ENCODE data around the gene HS3ST4. TPM values are rescaled to one million over a fixed set of nuclear protein-coding genes. Genes with fewer than 3 reads are reported as not detected.

The HS3ST4 gene
- polyA plus RNA-seq, 1 donor (not counting 4 experiments of a cell fraction or from before 2014, with no cell fraction given) = not detected

- FAIRE-seq = no peak
- no peak for DNase-seq (ENCODE audit: low read depth, low spot score)
- H3K4me3 ChIP-seq (ENCODE audit: control insufficient read depth in 2 of 3, extremely low read depth in 1 of 3, insufficient read depth in 2 of 3, low read depth in 1 of 3, low read length in 3 of 3) = no peak overlapping the region
- H3K9me1 ChIP-seq (ENCODE audit: control insufficient read depth, extremely low read depth, insufficient read depth, low read length) = no peaks in the 10 kb centered on the region
- H3K4me2 ChIP-seq (ENCODE audit: control insufficient read depth, extremely low read depth, insufficient read depth, low read depth, low read length) = no peak overlapping the region
- H3K9ac ChIP-seq (ENCODE audit: control insufficient read depth, extremely low read depth, insufficient read depth, low read length) = no peak overlapping the region
- dilution Hi-C loops (cut with MboI; ENCODE audit: extremely low pct_ligation_motif_present, low sequenced_read_pairs) = no loop called here
- no peaks in the 10 kb centered on the region for H3K4me1 ChIP-seq (ENCODE audit: control insufficient read depth, extremely low read depth, insufficient read depth, low read length)
- H3K36me3 ChIP-seq (ENCODE audit: control insufficient read depth in 2 of 2, extremely low read depth in 1 of 2, insufficient read depth in 2 of 2, low read length in 2 of 2) = no peaks in the 10 kb centered on the region
- H3K9me3 ChIP-seq (ENCODE audit: control insufficient read depth, low read depth, low read length) = no peaks in the 10 kb centered on the region
- no peaks in the 10 kb centered on the region for H3K27me3 ChIP-seq (ENCODE audit: control insufficient read depth, extremely low read depth, insufficient read depth, low read length)
- TF ChIP-seq CTCF (optimal IDR thresholded peaks at IDR 0.05 in 1 of 3, IDR thresholded peaks at IDR 0.05 in 1 of 3, conservative IDR thresholded peaks at IDR 0.05 in 1 of 3; ENCODE audit: extremely low read depth in 1 of 3, insufficient read depth in 2 of 3, low read length in 3 of 3) (peak; percentile 50 to 62 (median 62)), EZH2 (IDR thresholded peaks at IDR 0.05; ENCODE audit: low read length) (no peak)
- H4K20me1 ChIP-seq (ENCODE audit: control insufficient read depth, extremely low read depth, insufficient read depth, low read length) = no peaks in the 10 kb centered on the region
- no peak overlapping the region for H3K27ac ChIP-seq (ENCODE audit: control insufficient read depth, insufficient read depth, low read length)
- no peak overlapping the region for H2AFZ ChIP-seq (ENCODE audit: control insufficient read depth, low read length)
- H3K79me2 ChIP-seq (ENCODE audit: control insufficient read depth, insufficient read depth, low read length) = no peaks in the 10 kb centered on the region
Measured at GRCh38 chr16:25838724-25839186, 147.0 kb downstream of the HS3ST4 start.

- dilution Hi-C loops (cut with MboI; ENCODE audit: extremely low pct_ligation_motif_present, low sequenced_read_pairs) = no loop called here
- Histone ChIP-seq H2AFZ (ENCODE audit: control insufficient read depth, low read length) (no peak overlapping the region), H3K9me3 (ENCODE audit: control insufficient read depth, low read depth, low read length) (no peaks in the 10 kb centered on the region), H3K79me2 (ENCODE audit: control insufficient read depth, insufficient read depth, low read length) (no peaks in the 10 kb centered on the region), H3K9ac (ENCODE audit: control insufficient read depth, extremely low read depth, insufficient read depth, low read length) (no peak overlapping the region), H4K20me1 (ENCODE audit: control insufficient read depth, extremely low read depth, insufficient read depth, low read length) (no peaks in the 10 kb centered on the region), H3K4me2 (ENCODE audit: control insufficient read depth, extremely low read depth, insufficient read depth, low read depth, low read length) (no peak overlapping the region), H3K27me3 (ENCODE audit: control insufficient read depth, extremely low read depth, insufficient read depth, low read length) (no peaks in the 10 kb centered on the region), H3K4me3 (ENCODE audit: control insufficient read depth in 2 of 3, extremely low read depth in 1 of 3, insufficient read depth in 2 of 3, low read depth in 1 of 3, low read length in 3 of 3) (no peak overlapping the region), H3K36me3 (ENCODE audit: control insufficient read depth in 2 of 2, extremely low read depth in 1 of 2, insufficient read depth in 2 of 2, low read length in 2 of 2) (no peaks in the 10 kb centered on the region), H3K27ac (ENCODE audit: control insufficient read depth, insufficient read depth, low read length) (no peak overlapping the region), H3K9me1 (ENCODE audit: control insufficient read depth, extremely low read depth, insufficient read depth, low read length) (no peaks in the 10 kb centered on the region), H3K4me1 (ENCODE audit: control insufficient read depth, extremely low read depth, insufficient read depth, low read length) (no peaks in the 10 kb centered on the region)
- no peak for DNase-seq (ENCODE audit: low read depth, low spot score)
- no peak for TF ChIP-seq EZH2 (IDR thresholded peaks at IDR 0.05; ENCODE audit: low read length)
- no peak for TF ChIP-seq CTCF (optimal IDR thresholded peaks at IDR 0.05 in 1 of 3, IDR thresholded peaks at IDR 0.05 in 1 of 3, conservative IDR thresholded peaks at IDR 0.05 in 1 of 3; ENCODE audit: extremely low read depth in 1 of 3, insufficient read depth in 2 of 3, low read length in 3 of 3)
- no peak for FAIRE-seq
Measured at GRCh38 chr16:25841761-25842160, 150.0 kb downstream of the HS3ST4 start.
